ENCODE measurements around the gene ZBTB1.

ZBTB1 gene

DNA sequence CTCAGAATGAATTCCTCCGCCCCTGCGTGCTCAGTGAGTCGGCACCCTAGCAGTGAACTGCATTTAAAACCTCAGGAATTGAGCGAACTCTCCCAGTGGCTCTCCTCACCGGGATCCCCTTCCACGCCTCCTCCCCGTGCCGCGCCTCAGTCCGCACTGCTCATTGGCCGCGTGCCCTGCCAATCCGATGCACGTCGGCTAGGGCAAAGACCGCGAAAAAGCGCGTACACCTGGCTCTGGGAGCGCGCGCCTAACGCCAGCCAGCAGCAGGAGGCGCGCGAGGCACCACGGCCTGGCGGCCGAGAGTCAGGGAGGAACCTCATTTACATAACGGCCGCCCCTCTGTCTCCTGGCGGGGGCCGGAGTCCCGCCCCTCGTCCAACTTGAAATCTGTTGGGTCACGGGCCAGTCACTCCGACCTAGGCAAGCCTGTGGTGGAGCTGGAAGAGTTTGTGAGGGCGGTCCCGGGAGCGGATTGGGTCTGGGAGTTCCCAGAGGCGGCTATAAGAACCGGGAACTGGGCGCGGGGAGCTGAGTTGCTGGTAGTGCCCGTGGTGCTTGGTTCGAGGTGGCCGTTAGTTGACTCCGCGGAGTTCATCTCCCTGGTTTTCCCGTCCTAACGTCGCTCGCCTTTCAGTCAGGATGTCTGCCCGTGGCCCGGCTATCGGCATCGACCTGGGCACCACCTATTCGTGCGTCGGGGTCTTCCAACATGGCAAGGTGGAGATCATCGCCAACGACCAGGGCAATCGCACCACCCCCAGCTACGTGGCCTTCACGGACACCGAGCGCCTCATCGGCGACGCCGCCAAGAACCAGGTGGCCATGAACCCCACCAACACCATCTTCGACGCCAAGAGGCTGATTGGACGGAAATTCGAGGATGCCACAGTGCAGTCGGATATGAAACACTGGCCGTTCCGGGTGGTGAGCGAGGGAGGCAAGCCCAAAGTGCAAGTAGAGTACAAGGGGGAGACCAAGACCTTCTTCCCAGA is 35.9 kb downstream of the ZBTB1 start, which contains the start of gene HSPA2:
TSS of gene HSPA2 (plus strand) at position 534 of the 995 bp plus-strand sequence. CDS start at position 643, 109 bp downstream.
- peak within 1 kb of the TSS; percentile 80 for H3K4me3 ChIP-seq (ENCODE audit: low read length)
- H3K36me3 ChIP-seq (ENCODE audit: insufficient read depth, low read depth, low read length): no peaks in the 10 kb centered on the region
- peaks cover 15% of the 10 kb centered on the region for H3K9me3 ChIP-seq (ENCODE audit: insufficient read depth, low read depth, low read length)
- H3K27ac ChIP-seq (ENCODE audit: low read length): peak within 1 kb of the TSS; percentile 75
- H3K9ac ChIP-seq (ENCODE audit: low read depth, low read length): peak within 1 kb of the TSS; percentile 92; the same call in 1 of the 2 replicates
- 0 out of 2 replicates have a peak, but pooled peaks cover 10% of the 10 kb centered on the region for H3K27me3 ChIP-seq (ENCODE audit: insufficient read depth, low read length)
- peaks cover 21% of the 10 kb centered on the region; the same call in 1 of the 2 replicates for H3K4me1 ChIP-seq (ENCODE audit: insufficient read depth, low read length)

GRCh38 chr14:64541261-64541971 is 36.8 kb downstream of the ZBTB1 start:
- Histone ChIP-seq H3K9ac (ENCODE audit: low read depth, low read length) (no peak overlapping the region), H3K27me3 (ENCODE audit: insufficient read depth, low read length) (0 out of 2 replicates have a peak, but pooled peaks cover 10% of the 10 kb centered on the region), H3K9me3 (ENCODE audit: insufficient read depth, low read depth, low read length) (peaks cover 15% of the 10 kb centered on the region), H3K27ac (ENCODE audit: low read length) (no peak overlapping the region), H3K36me3 (ENCODE audit: insufficient read depth, low read depth, low read length) (no peaks in the 10 kb centered on the region), H3K4me1 (ENCODE audit: insufficient read depth, low read length) (peaks cover 21% of the 10 kb centered on the region; the same call in 1 of the 2 replicates), H3K4me3 (ENCODE audit: low read length) (no peak overlapping the region)

GRCh38 chr14:64541972-64542835 is 37.6 kb downstream of the ZBTB1 start:
- Histone ChIP-seq H3K27me3 (ENCODE audit: insufficient read depth, low read length) (0 out of 2 replicates have a peak, but pooled peaks cover 10% of the 10 kb centered on the region), H3K9me3 (ENCODE audit: insufficient read depth, low read depth, low read length) (peaks cover 15% of the 10 kb centered on the region), H3K4me3 (ENCODE audit: low read length) (peak overlapping the region; percentile 53), H3K9ac (ENCODE audit: low read depth, low read length) (no peak overlapping the region), H3K27ac (ENCODE audit: low read length) (no peak overlapping the region), H3K4me1 (ENCODE audit: insufficient read depth, low read length) (peaks cover 21% of the 10 kb centered on the region; the same call in 1 of the 2 replicates), H3K36me3 (ENCODE audit: insufficient read depth, low read depth, low read length) (no peaks in the 10 kb centered on the region)

- H3K9ac ChIP-seq (ENCODE audit: low read depth, low read length): peak overlapping the region; percentile 51; the same call in 1 of the 2 replicates
- peaks cover 21% of the 10 kb centered on the region; the same call in 1 of the 2 replicates for H3K4me1 ChIP-seq (ENCODE audit: insufficient read depth, low read length)
- H3K4me3 ChIP-seq (ENCODE audit: low read length): peak overlapping the region; percentile 53
- 0 out of 2 replicates have a peak, but pooled peaks cover 10% of the 10 kb centered on the region for H3K27me3 ChIP-seq (ENCODE audit: insufficient read depth, low read length)
- H3K9me3 ChIP-seq (ENCODE audit: insufficient read depth, low read depth, low read length): peaks cover 15% of the 10 kb centered on the region
- H3K36me3 ChIP-seq (ENCODE audit: insufficient read depth, low read depth, low read length): no peaks in the 10 kb centered on the region
- no peak overlapping the region for H3K27ac ChIP-seq (ENCODE audit: low read length)
Measured at GRCh38 chr14:64542836-64543201, 38.2 kb downstream of the ZBTB1 start.

DNA sequence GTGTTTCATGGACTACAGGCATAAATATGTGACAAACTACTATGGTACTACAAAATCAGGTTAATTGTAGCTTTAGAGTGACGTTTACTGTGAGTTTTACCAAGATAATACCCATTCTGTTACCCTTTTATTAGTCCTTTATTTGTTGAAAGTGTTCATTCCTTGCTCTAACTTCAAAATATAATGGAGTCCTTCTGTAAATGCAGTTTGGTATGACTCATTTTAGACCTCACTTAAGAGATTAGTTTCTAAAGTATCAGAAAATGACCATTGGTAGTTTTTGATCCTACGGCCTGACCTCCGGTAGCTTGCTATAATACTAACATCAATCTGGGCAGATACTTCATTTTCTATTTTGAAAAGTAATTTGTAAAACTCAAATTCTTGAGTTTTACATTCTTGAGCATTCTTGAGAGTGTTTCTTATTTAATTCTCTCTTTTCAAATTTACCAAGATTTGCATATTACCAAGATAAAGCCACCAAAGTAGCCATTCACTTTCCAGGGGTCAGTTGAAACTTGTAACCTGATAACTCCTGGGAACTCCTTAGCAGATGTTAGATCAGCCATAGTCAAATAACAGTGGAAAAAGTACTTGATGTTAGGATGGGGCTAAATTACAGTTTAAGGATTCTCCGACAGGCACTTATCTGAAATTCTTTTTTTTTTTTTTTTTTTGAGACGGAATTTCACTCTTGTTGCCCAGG is 40.2 kb downstream of the ZBTB1 start:
- peaks cover 15% of the 10 kb centered on the region for H3K27me3 ChIP-seq (ENCODE audit: insufficient read depth, low read length)
- H3K36me3 ChIP-seq (ENCODE audit: insufficient read depth, low read depth, low read length): no peaks in the 10 kb centered on the region
- H3K9ac ChIP-seq (ENCODE audit: low read depth, low read length): peak overlapping the region; percentile 17; the same call in 1 of the 2 replicates
- H3K27ac ChIP-seq (ENCODE audit: low read length): no peak overlapping the region
- peaks cover 15% of the 10 kb centered on the region for H3K9me3 ChIP-seq (ENCODE audit: insufficient read depth, low read depth, low read length)
- peak overlapping the region; percentile 53 for H3K4me3 ChIP-seq (ENCODE audit: low read length)
- peaks cover 22% of the 10 kb centered on the region; the same call in 1 of the 2 replicates for H3K4me1 ChIP-seq (ENCODE audit: insufficient read depth, low read length)

- H3K36me3 ChIP-seq (ENCODE audit: insufficient read depth, low read depth, low read length): no peaks in the 10 kb centered on the region
- peaks cover 35% of the 10 kb centered on the region for H3K27me3 ChIP-seq (ENCODE audit: insufficient read depth, low read length)
- H3K4me1 ChIP-seq (ENCODE audit: insufficient read depth, low read length): peaks cover 18% of the 10 kb centered on the region; the same call in 1 of the 2 replicates
- H3K9ac ChIP-seq (ENCODE audit: low read depth, low read length): no peak overlapping the region
- peak overlapping the region; percentile 70; the same call in 1 of the 2 replicates for H3K4me3 ChIP-seq (ENCODE audit: low read length)
- no peaks in the 10 kb centered on the region for H3K9me3 ChIP-seq (ENCODE audit: insufficient read depth, low read depth, low read length)
- no peak overlapping the region for H3K27ac ChIP-seq (ENCODE audit: low read length)
Measured at GRCh38 chr14:64549016-64549415, 44.4 kb downstream of the ZBTB1 start.

GRCh38 chr14:64549791-64550620 is 45.4 kb downstream of the ZBTB1 start, which contains the start of gene PPP1R36:
Gene PPP1R36 (plus strand): TSS chr14:64549961. CDS start chr14:64549998, 37 bp downstream.
- H3K9ac ChIP-seq (ENCODE audit: low read depth, low read length): peak within 1 kb of the TSS; percentile 43; the same call in 1 of the 2 replicates
- peaks cover 10% of the 10 kb centered on the region; the same call in 1 of the 2 replicates for H3K4me1 ChIP-seq (ENCODE audit: insufficient read depth, low read length)
- H3K27ac ChIP-seq (ENCODE audit: low read length): no peak within 1 kb of the TSS
- peak within 1 kb of the TSS; percentile 70 for H3K4me3 ChIP-seq (ENCODE audit: low read length)
- H3K9me3 ChIP-seq (ENCODE audit: insufficient read depth, low read depth, low read length): no peaks in the 10 kb centered on the region
- H3K36me3 ChIP-seq (ENCODE audit: insufficient read depth, low read depth, low read length): no peaks in the 10 kb centered on the region
- H3K27me3 ChIP-seq (ENCODE audit: insufficient read depth, low read length): peaks cover 35% of the 10 kb centered on the region

DNA sequence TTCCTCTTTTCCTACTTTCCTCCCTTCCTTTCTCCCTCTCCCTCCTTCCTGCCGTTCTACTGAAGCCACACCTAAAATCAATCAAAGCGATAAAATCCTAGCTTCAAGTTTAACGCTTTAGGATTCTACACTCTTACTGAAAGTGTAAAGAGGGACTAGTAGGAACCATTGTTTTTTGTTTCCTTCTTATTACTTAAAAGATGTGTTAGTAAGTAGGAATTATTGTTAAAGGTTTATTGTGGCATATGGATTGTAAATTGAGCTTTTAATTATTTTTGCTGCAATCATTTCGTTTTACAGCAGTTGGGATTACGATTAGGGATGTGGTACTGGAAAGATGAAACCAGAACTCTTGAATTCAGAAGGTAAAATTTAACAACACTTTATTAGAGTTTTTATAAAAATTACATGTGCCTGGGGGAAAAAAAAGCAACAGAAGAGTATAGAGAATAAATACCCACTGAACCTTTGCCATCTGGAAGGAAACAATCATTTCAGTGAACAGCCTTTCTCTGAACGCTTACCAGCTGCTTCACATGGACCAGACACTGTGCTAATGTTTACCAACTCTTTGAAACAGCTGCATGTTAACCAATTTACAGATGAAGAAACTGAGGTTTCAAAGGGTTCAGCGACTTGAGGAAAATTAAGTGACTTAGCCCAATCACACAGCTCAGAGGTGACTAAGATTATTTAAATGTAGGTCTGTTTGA is 46.2 kb downstream of the ZBTB1 start:
- Histone ChIP-seq H3K9ac (ENCODE audit: low read depth, low read length) (peak overlapping the region; percentile 43; the same call in 1 of the 2 replicates), H3K27ac (ENCODE audit: low read length) (no peak overlapping the region), H3K4me3 (ENCODE audit: low read length) (peak overlapping the region; percentile 70), H3K9me3 (ENCODE audit: insufficient read depth, low read depth, low read length) (no peaks in the 10 kb centered on the region), H3K4me1 (ENCODE audit: insufficient read depth, low read length) (peaks cover 10% of the 10 kb centered on the region; the same call in 1 of the 2 replicates), H3K27me3 (ENCODE audit: insufficient read depth, low read length) (peaks cover 35% of the 10 kb centered on the region), H3K36me3 (ENCODE audit: insufficient read depth, low read depth, low read length) (no peaks in the 10 kb centered on the region)

DNA sequence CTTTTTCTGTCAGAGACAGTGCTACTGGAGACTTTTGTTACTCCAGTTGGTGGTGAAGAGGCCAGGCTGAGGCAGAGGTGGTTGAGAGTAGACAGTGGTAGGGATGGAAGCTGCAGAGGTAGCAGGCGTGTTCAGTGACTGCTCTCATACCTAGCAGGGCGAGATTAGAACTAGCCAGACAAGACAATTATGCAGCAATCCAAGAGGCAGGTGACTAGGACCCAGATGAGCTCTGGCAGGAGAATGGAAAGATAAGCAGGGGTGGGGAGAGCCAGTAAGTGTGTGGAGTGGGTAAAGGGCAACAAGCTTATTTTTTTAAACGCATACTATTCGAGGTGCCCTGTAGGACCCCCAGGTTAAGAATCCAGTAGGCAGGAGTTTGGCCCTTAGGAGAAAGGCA is 50.0 kb downstream of the ZBTB1 start:
- no peak overlapping the region for H3K27ac ChIP-seq (ENCODE audit: low read length)
- H3K9me3 ChIP-seq (ENCODE audit: insufficient read depth, low read depth, low read length): no peaks in the 10 kb centered on the region
- peaks cover 23% of the 10 kb centered on the region for H3K27me3 ChIP-seq (ENCODE audit: insufficient read depth, low read length)
- no peak overlapping the region for H3K4me3 ChIP-seq (ENCODE audit: low read length)
- H3K4me1 ChIP-seq (ENCODE audit: insufficient read depth, low read length): peaks cover 5% of the 10 kb centered on the region; the same call in 1 of the 2 replicates
- H3K9ac ChIP-seq (ENCODE audit: low read depth, low read length): no peak overlapping the region
- no peaks in the 10 kb centered on the region for H3K36me3 ChIP-seq (ENCODE audit: insufficient read depth, low read depth, low read length)

All from iPS-20b (cell line).